HL-60/S4 treated with retinoic acid at 250 ng/mL for 4 days and 3 days (cell line): ENCODE results near the gene TNNI2.

Experiments
- in situ Hi-C: fragments of 300-500 bp; cut with MboI; formaldehyde crosslinking; loops from 2 replicates; pipeline ENCODE4 v1.7.0; 2022; ENCODE audit warnings: low sequenced_read_pairs

The TNNI2 gene

GRCh38 chr11:1820463-1821325 lies 18.1 kb upstream of the TNNI2 start:
- in situ Hi-C loops = no loop called here

GRCh38 chr11:1821562-1821961 lies 17.2 kb upstream of the TNNI2 start:
- in situ Hi-C loops = no loop called here

GRCh38 chr11:1822648-1823375 lies 16.0 kb upstream of the TNNI2 start:
- in situ Hi-C loops = no loop called here

- in situ Hi-C loops = no loop called here
Measured at GRCh38 chr11:1823376-1824220, 15.2 kb upstream of the TNNI2 start.

- in situ Hi-C loops = no loop called here
Measured at GRCh38 chr11:1824221-1825038, 14.4 kb upstream of the TNNI2 start.

GRCh38 chr11:1825039-1825740 lies 13.6 kb upstream of the TNNI2 start:
- in situ Hi-C loops = no loop called here

GRCh38 chr11:1825785-1826451 lies 12.9 kb upstream of the TNNI2 start:
- in situ Hi-C loops = no loop called here

GRCh38 chr11:1826552-1827094 lies 12.2 kb upstream of the TNNI2 start:
- in situ Hi-C loops = no loop called here

- in situ Hi-C loops = no loop called here
Measured at GRCh38 chr11:1827095-1827813, 11.5 kb upstream of the TNNI2 start.

GRCh38 chr11:1827931-1828330 lies 10.8 kb upstream of the TNNI2 start:
- in situ Hi-C loops = no loop called here

- in situ Hi-C loops = no loop called here
Measured at GRCh38 chr11:1828542-1828941, 10.2 kb upstream of the TNNI2 start.

- in situ Hi-C loops = no loop called here
Measured at GRCh38 chr11:1829039-1829820, 9.6 kb upstream of the TNNI2 start.

GRCh38 chr11:1830004-1830321 lies 8.8 kb upstream of the TNNI2 start:
- in situ Hi-C loops = no loop called here

- in situ Hi-C loops = no loop called here
Measured at GRCh38 chr11:1830322-1831223, 8.2 kb upstream of the TNNI2 start.

GRCh38 chr11:1831338-1832210 lies 7.2 kb upstream of the TNNI2 start:
- in situ Hi-C loops = no loop called here
